Neural progenitor cell (in vitro differentiated cells): Measurements from ENCODE around the gene AVPR1B.

Source experiments
- CTCF ChIP-seq: fragments of 200-600 bp; sonication (generic); IDR thresholded peaks from 2 replicates; pipeline ENCODE4 v1.5.1; 2017; ENCODE audit warnings: antibody characterized with exemption, mild to moderate bottlenecking
- EZH2phosphoT487 ChIP-seq: fragments of 200-600 bp; sonication (generic); IDR thresholded peaks from 2 replicates; pipeline ENCODE4 v1.6.1; 2017; ENCODE audit warnings: antibody characterized with exemption

- TF ChIP-seq EZH2phosphoT487 (no peak), CTCF (no peak)
These were observed 5.8 kb downstream of the AVPR1B start for GRCh38 chr1:206111271-206111927.
